ENCODE results near the gene ISG15.

GRCh38 chr1:965526-966134 is 47.7 kb upstream of the ISG15 start:
- TF ChIP-seq CTCF (IDR thresholded peaks at IDR 0.05 in 8 of 11, conservative IDR thresholded peaks at IDR 0.05 in 3 of 11), result no peak
- TF ChIP-seq POLR2A (IDR thresholded peaks at IDR 0.05), result no peak
- no peak for TF ChIP-seq POLR2AphosphoS5 (IDR thresholded peaks at IDR 0.05)
